Measurements from ENCODE around the gene ACOT11. TPM values are rescaled to one million over a fixed set of nuclear protein-coding genes. Genes with fewer than 3 reads are reported as not detected.

ACOT11 gene
- total RNA-seq, 1 donor from 2014 or later = 0.51 TPM

DNA sequence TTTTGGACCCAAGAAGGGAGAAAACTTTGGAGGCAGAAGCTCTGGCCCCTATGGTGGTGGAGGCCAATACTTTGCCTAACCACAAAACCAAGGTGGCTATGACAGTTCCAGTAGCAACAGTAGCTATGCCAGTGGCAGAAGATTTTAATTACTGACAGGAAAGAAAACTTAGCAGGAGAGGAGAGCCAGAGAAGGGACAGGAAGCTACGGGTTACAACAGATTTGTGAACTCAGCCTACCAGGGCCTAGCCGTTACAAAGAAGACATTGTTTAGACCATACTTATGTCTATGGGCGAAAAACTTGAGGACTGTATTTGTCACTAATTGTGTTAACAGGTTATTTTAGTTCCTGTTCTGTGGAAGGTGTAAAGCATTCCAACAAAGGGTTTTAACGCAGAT is 10.4 kb upstream of the ACOT11 start:
- peaks cover 5% of the 10 kb centered on the region for H3K27me3 Mint-ChIP-seq (ENCODE audit: insufficient read depth, low read depth)
- H3K4me1 Mint-ChIP-seq = peaks cover 9% of the 10 kb centered on the region
- Histone ChIP-seq H4K20me1 (ENCODE audit: low read depth) (no peaks in the 10 kb centered on the region), H3K27ac (no peak overlapping the region), H3K79me2 (ENCODE audit: low read depth) (no peaks in the 10 kb centered on the region), H3K4me3 (no peak overlapping the region), H3K36me3 (no peaks in the 10 kb centered on the region), H3K27me3 (peaks cover 20% of the 10 kb centered on the region), H3K4me2 (no peak overlapping the region), H3K9me3 (ENCODE audit: low read depth) (no peaks in the 10 kb centered on the region), H3F3A (ENCODE audit: low read depth) (peaks cover 21% of the 10 kb centered on the region), H3K4me1 (peaks cover 2% of the 10 kb centered on the region), H2AFZ (replicated peaks) (no peak overlapping the region), H3K9ac (no peak overlapping the region)
- H3K4me3 Mint-ChIP-seq = no peak overlapping the region
- no peak for DNase-seq (ENCODE audit: low spot score)
- H3K36me3 Mint-ChIP-seq = no peaks in the 10 kb centered on the region
- H3K9me3 Mint-ChIP-seq = peaks cover 3% of the 10 kb centered on the region
- no peak overlapping the region for H3K27ac Mint-ChIP-seq
- TF ChIP-seq, protein P1, sequence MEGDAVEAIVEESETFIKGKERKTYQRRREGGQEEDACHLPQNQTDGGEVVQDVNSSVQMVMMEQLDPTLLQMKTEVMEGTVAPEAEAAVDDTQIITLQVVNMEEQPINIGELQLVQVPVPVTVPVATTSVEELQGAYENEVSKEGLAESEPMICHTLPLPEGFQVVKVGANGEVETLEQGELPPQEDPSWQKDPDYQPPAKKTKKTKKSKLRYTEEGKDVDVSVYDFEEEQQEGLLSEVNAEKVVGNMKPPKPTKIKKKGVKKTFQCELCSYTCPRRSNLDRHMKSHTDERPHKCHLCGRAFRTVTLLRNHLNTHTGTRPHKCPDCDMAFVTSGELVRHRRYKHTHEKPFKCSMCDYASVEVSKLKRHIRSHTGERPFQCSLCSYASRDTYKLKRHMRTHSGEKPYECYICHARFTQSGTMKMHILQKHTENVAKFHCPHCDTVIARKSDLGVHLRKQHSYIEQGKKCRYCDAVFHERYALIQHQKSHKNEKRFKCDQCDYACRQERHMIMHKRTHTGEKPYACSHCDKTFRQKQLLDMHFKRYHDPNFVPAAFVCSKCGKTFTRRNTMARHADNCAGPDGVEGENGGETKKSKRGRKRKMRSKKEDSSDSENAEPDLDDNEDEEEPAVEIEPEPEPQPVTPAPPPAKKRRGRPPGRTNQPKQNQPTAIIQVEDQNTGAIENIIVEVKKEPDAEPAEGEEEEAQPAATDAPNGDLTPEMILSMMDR (IDR thresholded peaks at IDR 0.05) = no peak
- no peak for TF ChIP-seq EZH2 (IDR thresholded peaks at IDR 0.05)
- TF ChIP-seq EZH2phosphoT487 (IDR thresholded peaks at IDR 0.05) = no peak

DNA sequence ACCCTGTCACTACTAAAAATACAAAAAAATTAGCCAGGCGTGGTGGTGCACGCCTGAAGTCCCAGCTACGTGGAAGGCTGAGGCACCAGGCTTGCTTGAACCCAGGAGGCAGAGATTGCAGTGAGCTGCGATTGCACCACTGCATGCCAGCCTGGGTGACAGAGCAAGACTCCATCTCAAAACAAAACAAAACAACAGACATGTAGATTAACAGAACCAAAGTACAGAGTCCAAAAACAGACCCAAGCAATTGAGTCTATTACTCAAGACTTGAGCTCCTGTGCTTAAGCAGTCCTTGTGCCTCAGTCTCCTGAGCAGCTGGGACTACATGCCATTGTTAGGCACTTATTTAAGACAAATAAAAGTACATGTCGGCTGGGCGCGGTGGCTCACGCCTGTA is 9.5 kb upstream of the ACOT11 start:
- no peaks in the 10 kb centered on the region for H4K20me1 ChIP-seq (ENCODE audit: low read depth)
- Mint-ChIP-seq H3K36me3 (no peaks in the 10 kb centered on the region), H3K27me3 (ENCODE audit: insufficient read depth, low read depth) (peaks cover 11% of the 10 kb centered on the region), H3K4me1 (peaks cover 19% of the 10 kb centered on the region), H3K9me3 (peaks cover 3% of the 10 kb centered on the region), H3K27ac (no peak overlapping the region), H3K4me3 (no peak overlapping the region)
- H3K4me2 ChIP-seq = no peak overlapping the region
- peaks cover 29% of the 10 kb centered on the region for H3F3A ChIP-seq (ENCODE audit: low read depth)
- no peaks in the 10 kb centered on the region for H3K36me3 ChIP-seq
- H3K9me3 ChIP-seq (ENCODE audit: low read depth) = no peaks in the 10 kb centered on the region
- peaks cover 7% of the 10 kb centered on the region for H3K4me1 ChIP-seq
- no peak overlapping the region for H2AFZ ChIP-seq (replicated peaks)
- H3K27me3 ChIP-seq = peaks cover 20% of the 10 kb centered on the region
- TF ChIP-seq, protein P1 (IDR thresholded peaks at IDR 0.05) = no peak
- no peak for TF ChIP-seq EZH2 (IDR thresholded peaks at IDR 0.05)
- no peak for TF ChIP-seq EZH2phosphoT487 (IDR thresholded peaks at IDR 0.05)
- H3K79me2 ChIP-seq (ENCODE audit: low read depth) = no peaks in the 10 kb centered on the region
- DNase-seq (ENCODE audit: low spot score) = no peak
- H3K4me3 ChIP-seq = no peak overlapping the region
- H3K27ac ChIP-seq = no peak overlapping the region
- H3K9ac ChIP-seq = no peak overlapping the region

DNA sequence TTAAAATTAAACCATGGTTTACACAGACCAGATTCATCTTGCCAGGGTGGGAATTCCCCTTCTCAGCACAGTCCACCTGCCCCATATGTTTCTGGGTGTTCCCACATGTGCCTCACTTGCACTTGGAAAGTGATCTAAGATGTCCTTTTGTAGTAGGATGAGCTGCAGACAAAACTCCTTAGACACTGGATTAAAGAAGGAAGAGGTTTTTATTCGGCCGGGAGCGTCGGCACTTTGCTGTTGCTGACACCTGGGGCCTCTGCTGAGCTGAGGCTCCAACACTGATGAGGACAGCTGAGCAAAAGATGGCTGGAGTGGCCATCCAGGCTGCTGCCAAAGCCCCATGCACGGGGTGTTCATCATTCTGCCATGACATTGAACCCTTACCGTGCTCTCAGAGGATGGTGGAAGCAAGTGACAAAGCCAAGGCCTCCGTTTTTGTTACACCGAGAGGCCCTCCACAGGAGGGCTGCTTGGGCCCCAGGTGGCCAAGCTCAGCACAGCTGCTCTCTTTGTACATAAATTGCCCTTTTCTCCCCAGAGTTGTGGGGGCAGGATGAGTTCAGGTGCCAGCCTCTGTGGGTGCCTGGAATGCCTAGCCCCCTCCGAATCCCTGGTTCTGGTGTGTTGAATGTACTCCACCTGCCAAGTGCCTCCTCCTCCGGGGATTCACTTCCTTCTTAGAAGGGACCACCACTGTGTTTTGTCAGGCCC is 7.3 kb upstream of the ACOT11 start:
- H2AFZ ChIP-seq (replicated peaks) = no peak overlapping the region
- H3K27ac Mint-ChIP-seq = no peak overlapping the region

More for the DNA sequence above, 7.3 kb upstream of the ACOT11 start:
- Histone ChIP-seq H3K27me3 (peaks cover 20% of the 10 kb centered on the region), H3K27ac (no peak overlapping the region), H3K36me3 (no peaks in the 10 kb centered on the region), H4K20me1 (ENCODE audit: low read depth) (no peaks in the 10 kb centered on the region), H3K79me2 (ENCODE audit: low read depth) (no peaks in the 10 kb centered on the region), H3K4me3 (no peak overlapping the region), H3K9me3 (ENCODE audit: low read depth) (no peaks in the 10 kb centered on the region), H3K9ac (no peak overlapping the region), H3K4me1 (peaks cover 7% of the 10 kb centered on the region), H3F3A (ENCODE audit: low read depth) (peaks cover 37% of the 10 kb centered on the region), H3K4me2 (no peak overlapping the region)
- Mint-ChIP-seq H3K9me3 (peaks cover 3% of the 10 kb centered on the region), H3K4me3 (peak overlapping the region; percentile 51), H3K4me1 (peaks cover 29% of the 10 kb centered on the region), H3K36me3 (no peaks in the 10 kb centered on the region), H3K27me3 (ENCODE audit: insufficient read depth, low read depth) (peaks cover 11% of the 10 kb centered on the region)
- peak; percentile 24 for DNase-seq (ENCODE audit: low spot score)
- TF ChIP-seq EZH2 (IDR thresholded peaks at IDR 0.05) = no peak
- TF ChIP-seq, protein P1 (IDR thresholded peaks at IDR 0.05) = no peak
- TF ChIP-seq EZH2phosphoT487 (IDR thresholded peaks at IDR 0.05) = no peak

Data from neural progenitor cell (in vitro differentiated cells).